Keratinocyte (primary cell): ENCODE results near the gene INPP5B. TPM values are rescaled to one million over a fixed set of nuclear protein-coding genes. Genes with fewer than 3 reads are reported as not detected.

Source experiments
- DNase-seq: peaks from one replicate; pipeline ENCODE4 v3.0.0-alpha.2; 2011; ENCODE audit warnings: low read depth, missing footprints, low spot score
- FAIRE-seq: peaks from 2 replicates; lab custom pipeline; 2011; peaks lifted over from hg19 to GRCh38; lab: Jason Lieb, UNC
- H2AFZ ChIP-seq: 2 replicates; pipeline ENCODE4 v1.6.0; 2012; ENCODE audit warnings: low read length, control low read depth, inconsistent platforms; ENCODE audit not compliant: control insufficient read depth
- H3K27ac ChIP-seq: 2 replicates; pipeline ENCODE4 v1.5.1; 2011; ENCODE audit warnings: low read length; ENCODE audit not compliant: control insufficient read depth, insufficient read depth
- H3K27me3 ChIP-seq: 3 replicates; pipeline ENCODE4 v1.6.0; 2011; ENCODE audit warnings: low read length; ENCODE audit not compliant: control insufficient read depth, insufficient read depth; ENCODE audit errors: extremely low read depth
- H3K36me3 ChIP-seq, 2 experiments: 2 replicates in 1 of 2; 3 replicates in 1 of 2; pipeline ENCODE4 v1.5.1; 2011; ENCODE audit warnings: low read length in 2 of 2, mild to moderate bottlenecking in 1 of 2; ENCODE audit not compliant: control insufficient read depth in 2 of 2, insufficient read depth in 2 of 2; ENCODE audit errors: extremely low read depth in 1 of 2
- H3K4me1 ChIP-seq: 3 replicates; pipeline ENCODE4 v1.5.1; 2011; ENCODE audit warnings: low read length; ENCODE audit not compliant: control insufficient read depth, insufficient read depth; ENCODE audit errors: extremely low read depth
- H3K4me2 ChIP-seq: 3 replicates; pipeline ENCODE4 v1.6.0; 2011; ENCODE audit warnings: low read depth, low read length; ENCODE audit not compliant: control insufficient read depth, insufficient read depth; ENCODE audit errors: extremely low read depth
- H3K4me3 ChIP-seq, 3 experiments: fragments of 200-600 bp in 1 of 3; sonication (generic) in 1 of 3; 2 replicates in 2 of 3; 3 replicates in 1 of 3; pipeline ENCODE4 v1.5.1; 2011 to 2016; ENCODE audit warnings: low read length in 3 of 3, mild to moderate bottlenecking in 3 of 3, control low read depth in 2 of 3, inconsistent platforms in 1 of 3, low read depth in 1 of 3, mixed read lengths in 1 of 3, mixed run types in 1 of 3, moderate library complexity in 1 of 3; ENCODE audit not compliant: control insufficient read depth in 2 of 3, insufficient read depth in 2 of 3; ENCODE audit errors: extremely low read depth in 1 of 3
- H3K79me2 ChIP-seq: 2 replicates; pipeline ENCODE4 v1.6.0; 2012; ENCODE audit warnings: low read length; ENCODE audit not compliant: control insufficient read depth, insufficient read depth
- H3K9ac ChIP-seq: 3 replicates; pipeline ENCODE4 v1.6.0; 2011; ENCODE audit warnings: low read length; ENCODE audit not compliant: control insufficient read depth, insufficient read depth; ENCODE audit errors: extremely low read depth
- H3K9me1 ChIP-seq: 3 replicates; pipeline ENCODE4 v1.6.0; 2011; ENCODE audit warnings: low read length; ENCODE audit not compliant: control insufficient read depth, insufficient read depth; ENCODE audit errors: extremely low read depth
- H3K9me3 ChIP-seq: 2 replicates; pipeline ENCODE4 v1.5.1; 2012; ENCODE audit warnings: low read depth, low read length; ENCODE audit not compliant: control insufficient read depth
- H4K20me1 ChIP-seq: 3 replicates; pipeline ENCODE4 v1.6.0; 2011; ENCODE audit warnings: low read length; ENCODE audit not compliant: control insufficient read depth, insufficient read depth; ENCODE audit errors: extremely low read depth
- EZH2 ChIP-seq: IDR thresholded peaks from one replicate; pipeline ENCODE4 v1.6.1; 2012; ENCODE audit warnings: inconsistent platforms, mild to moderate bottlenecking, low read length, moderate library complexity
- dilution Hi-C: fragments of 300-500 bp; cut with MboI; formaldehyde crosslinking; loops from one replicate; pipeline ENCODE4 v1.7.0; 2020; ENCODE audit warnings: low sequenced_read_pairs; ENCODE audit not compliant: extremely low pct_ligation_motif_present
- polyA plus RNA-seq, 5 experiments: library from polyadenylated mRNA; depleted of rRNA in 3 of 5; stranded (reverse) in 3 of 5; stranded (forward) in 1 of 5; unstranded in 1 of 5; fragments of >200 nt; gene quantifications; 1 replicate in 1 of 5; 2 replicates in 3 of 5; 3 replicates in 1 of 5; pipeline versions ENCODE4 v1.2.1 to v1.2.3, GENCODE V29; 2011 to 2012; ENCODE audit warnings: missing spikeins in 2 of 5, low read depth in 1 of 5, low replicate concordance in 1 of 5
- TF ChIP-seq, protein P1 (sequence below), 3 experiments: IDR thresholded peaks in 1 of 3; conservative IDR thresholded peaks in 1 of 3; optimal IDR thresholded peaks in 1 of 3; 2 replicates in 2 of 3; 3 replicates in 1 of 3; pipeline versions ENCODE3 to v1.5.1; 2011; ENCODE audit warnings: low read length in 3 of 3, mild to moderate bottlenecking in 3 of 3, moderate library complexity in 2 of 3, control low read depth in 1 of 3, inconsistent platforms in 1 of 3; ENCODE audit not compliant: insufficient read depth in 2 of 3; ENCODE audit errors: extremely low read depth in 1 of 3

INPP5B gene
- polyA plus RNA-seq, 1 donor (not counting 4 experiments of a cell fraction or from before 2014, with no cell fraction given): 6.4 TPM

DNA sequence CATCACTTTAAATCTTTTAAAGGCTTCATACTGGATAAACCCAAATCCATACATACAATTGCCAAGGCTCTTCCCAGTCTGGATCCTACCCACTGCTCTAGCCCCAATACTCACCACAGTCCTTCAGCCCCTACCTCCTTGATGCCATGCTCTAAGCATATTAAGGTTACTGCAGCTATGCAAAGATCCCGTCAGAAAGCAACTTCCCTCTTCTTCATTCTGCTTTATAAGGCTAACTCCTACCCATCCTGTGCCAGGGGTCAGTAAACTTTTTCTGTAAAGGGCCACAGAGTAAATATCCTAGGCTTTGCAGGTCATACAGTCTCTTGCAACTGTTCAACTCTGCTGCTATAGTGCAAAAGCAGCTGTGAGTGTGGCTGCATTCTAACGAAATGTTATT is 53.2 kb downstream of the INPP5B start:
- Histone ChIP-seq H3K4me3 (no peak overlapping the region), H3K9ac (no peak overlapping the region), H2AFZ (no peak overlapping the region), H3K27ac (no peak overlapping the region), H3K27me3 (no peaks in the 10 kb centered on the region), H3K9me3 (no peaks in the 10 kb centered on the region), H3K79me2 (no peaks in the 10 kb centered on the region), H3K4me1 (no peaks in the 10 kb centered on the region), H3K36me3 (no peaks in the 10 kb centered on the region), H3K9me1 (no peaks in the 10 kb centered on the region), H3K4me2 (no peak overlapping the region), H4K20me1 (no peaks in the 10 kb centered on the region)
- no peak for TF ChIP-seq EZH2
- TF ChIP-seq, protein P1, sequence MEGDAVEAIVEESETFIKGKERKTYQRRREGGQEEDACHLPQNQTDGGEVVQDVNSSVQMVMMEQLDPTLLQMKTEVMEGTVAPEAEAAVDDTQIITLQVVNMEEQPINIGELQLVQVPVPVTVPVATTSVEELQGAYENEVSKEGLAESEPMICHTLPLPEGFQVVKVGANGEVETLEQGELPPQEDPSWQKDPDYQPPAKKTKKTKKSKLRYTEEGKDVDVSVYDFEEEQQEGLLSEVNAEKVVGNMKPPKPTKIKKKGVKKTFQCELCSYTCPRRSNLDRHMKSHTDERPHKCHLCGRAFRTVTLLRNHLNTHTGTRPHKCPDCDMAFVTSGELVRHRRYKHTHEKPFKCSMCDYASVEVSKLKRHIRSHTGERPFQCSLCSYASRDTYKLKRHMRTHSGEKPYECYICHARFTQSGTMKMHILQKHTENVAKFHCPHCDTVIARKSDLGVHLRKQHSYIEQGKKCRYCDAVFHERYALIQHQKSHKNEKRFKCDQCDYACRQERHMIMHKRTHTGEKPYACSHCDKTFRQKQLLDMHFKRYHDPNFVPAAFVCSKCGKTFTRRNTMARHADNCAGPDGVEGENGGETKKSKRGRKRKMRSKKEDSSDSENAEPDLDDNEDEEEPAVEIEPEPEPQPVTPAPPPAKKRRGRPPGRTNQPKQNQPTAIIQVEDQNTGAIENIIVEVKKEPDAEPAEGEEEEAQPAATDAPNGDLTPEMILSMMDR (optimal IDR thresholded peaks at IDR 0.05 in 1 of 3, IDR thresholded peaks at IDR 0.05 in 1 of 3, conservative IDR thresholded peaks at IDR 0.05 in 1 of 3; ENCODE audit: extremely low read depth in 1 of 3, insufficient read depth in 2 of 3, low read length in 3 of 3): no peak
- DNase-seq (no peak), FAIRE-seq (no peak)
- dilution Hi-C loops: no loop called here

DNA sequence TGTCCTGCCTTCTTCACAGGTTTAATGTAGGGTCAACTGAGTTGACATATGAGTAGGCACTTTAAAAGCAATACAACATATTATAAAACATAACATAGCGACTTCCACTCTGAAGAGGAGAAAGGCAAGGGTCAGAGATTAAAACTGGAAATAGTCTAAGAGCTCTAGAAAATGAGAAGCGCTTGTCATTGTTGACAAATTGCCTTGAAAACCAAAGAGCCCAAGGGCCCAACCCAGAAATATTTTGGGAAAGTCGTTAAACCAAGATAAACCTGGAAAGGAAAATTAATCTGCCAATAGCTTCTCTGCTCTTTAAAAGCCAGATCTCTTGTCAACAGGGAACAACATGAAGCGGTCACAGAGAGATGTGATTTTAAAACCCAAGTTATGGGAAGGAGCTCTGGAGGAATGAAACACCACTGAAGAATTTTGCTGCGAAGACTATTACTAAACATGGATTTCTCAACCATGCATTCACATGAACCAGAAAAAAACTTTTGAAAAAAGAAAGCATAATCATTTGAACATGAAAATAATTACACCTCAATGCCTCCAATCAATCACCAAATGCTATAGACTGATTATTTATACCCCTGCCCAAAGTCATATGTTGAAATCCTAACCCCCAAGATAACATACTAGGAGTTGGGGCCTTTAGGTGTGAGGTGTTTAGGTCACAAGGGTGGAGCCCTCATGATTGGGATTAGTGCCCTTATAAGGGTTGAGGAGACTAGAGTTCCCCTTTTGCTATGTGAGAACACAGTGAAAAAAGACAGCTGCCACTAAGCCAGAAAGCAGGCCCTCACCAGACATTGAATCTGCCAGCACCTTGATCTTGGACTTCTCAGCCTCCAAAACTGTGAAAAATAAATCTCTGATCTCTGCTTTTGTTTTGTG is 54.5 kb downstream of the INPP5B start:
- H3K9me3 ChIP-seq: no peaks in the 10 kb centered on the region
- FAIRE-seq (no peak), DNase-seq (no peak)
- no peaks in the 10 kb centered on the region for H4K20me1 ChIP-seq
- no peak for TF ChIP-seq EZH2
- TF ChIP-seq, protein P1 (optimal IDR thresholded peaks at IDR 0.05 in 1 of 3, IDR thresholded peaks at IDR 0.05 in 1 of 3, conservative IDR thresholded peaks at IDR 0.05 in 1 of 3; ENCODE audit: extremely low read depth in 1 of 3, insufficient read depth in 2 of 3, low read length in 3 of 3): no peak
- no peak overlapping the region for H2AFZ ChIP-seq
- H3K9ac ChIP-seq: no peak overlapping the region
- no peaks in the 10 kb centered on the region for H3K4me1 ChIP-seq
- no peak overlapping the region for H3K27ac ChIP-seq
- no peaks in the 10 kb centered on the region for H3K27me3 ChIP-seq
- H3K36me3 ChIP-seq: no peaks in the 10 kb centered on the region
- no peaks in the 10 kb centered on the region for H3K79me2 ChIP-seq
- no peak overlapping the region for H3K4me2 ChIP-seq
- dilution Hi-C loops: no loop called here
- H3K9me1 ChIP-seq: no peaks in the 10 kb centered on the region
- H3K4me3 ChIP-seq: no peak overlapping the region
